Measurements from ENCODE around the gene KCNIP1. TPM values are rescaled to one million over a fixed set of nuclear protein-coding genes. Genes with fewer than 3 reads are reported as not detected.

The KCNIP1 gene
- total RNA-seq, 1 experiment from 2014 or later = not detected

- H3K9me3 ChIP-seq (ENCODE audit: control insufficient read depth, insufficient read depth, low read depth, low read length) = no peaks in the 10 kb centered on the region
- CTCF ChIA-PET = interaction anchor here (1.0 kb wide), 1 partner anchor 25 kb away, joined by 3 read pairs; no protein-coding TSS in a partner anchor
- in situ Hi-C loops (cut with HindIII; ENCODE audit: low pct_unique_long_range_greater_than_20kb, low sequenced_read_pairs) (no loop called here), intact Hi-C loops (cut with micrococcal nuclease; ENCODE audit: unreplicated experiment) (no loop called here)
- H3K4me1 ChIP-seq (ENCODE audit: control insufficient read depth, insufficient read depth, low read length) = 0 out of 2 replicates have a peak, but pooled peaks cover 2% of the 10 kb centered on the region
- H3K27ac ChIP-seq (ENCODE audit: low read length) = no peak overlapping the region
- H3K36me3 ChIP-seq (ENCODE audit: control insufficient read depth, insufficient read depth, low read length) = no peaks in the 10 kb centered on the region
- H3K27me3 ChIP-seq (ENCODE audit: control insufficient read depth, insufficient read depth, low read length) = peaks cover 32% of the 10 kb centered on the region
- no peak for DNase-seq (ENCODE audit: low read depth, low spot score)
- BruUV-seq (replicated peaks) = no TSS peak
- H3K4me3 ChIP-seq (ENCODE audit: low read depth in 2 of 2, low read length in 2 of 2) = no peak overlapping the region
- TF ChIP-seq, protein P1, sequence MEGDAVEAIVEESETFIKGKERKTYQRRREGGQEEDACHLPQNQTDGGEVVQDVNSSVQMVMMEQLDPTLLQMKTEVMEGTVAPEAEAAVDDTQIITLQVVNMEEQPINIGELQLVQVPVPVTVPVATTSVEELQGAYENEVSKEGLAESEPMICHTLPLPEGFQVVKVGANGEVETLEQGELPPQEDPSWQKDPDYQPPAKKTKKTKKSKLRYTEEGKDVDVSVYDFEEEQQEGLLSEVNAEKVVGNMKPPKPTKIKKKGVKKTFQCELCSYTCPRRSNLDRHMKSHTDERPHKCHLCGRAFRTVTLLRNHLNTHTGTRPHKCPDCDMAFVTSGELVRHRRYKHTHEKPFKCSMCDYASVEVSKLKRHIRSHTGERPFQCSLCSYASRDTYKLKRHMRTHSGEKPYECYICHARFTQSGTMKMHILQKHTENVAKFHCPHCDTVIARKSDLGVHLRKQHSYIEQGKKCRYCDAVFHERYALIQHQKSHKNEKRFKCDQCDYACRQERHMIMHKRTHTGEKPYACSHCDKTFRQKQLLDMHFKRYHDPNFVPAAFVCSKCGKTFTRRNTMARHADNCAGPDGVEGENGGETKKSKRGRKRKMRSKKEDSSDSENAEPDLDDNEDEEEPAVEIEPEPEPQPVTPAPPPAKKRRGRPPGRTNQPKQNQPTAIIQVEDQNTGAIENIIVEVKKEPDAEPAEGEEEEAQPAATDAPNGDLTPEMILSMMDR (IDR thresholded peaks at IDR 0.05) = no peak
- TF ChIP-seq TCF7L2 (IDR thresholded peaks at IDR 0.05; ENCODE audit: low read depth, low read length) = no peak
- TF ChIP-seq POLR2AphosphoS5 (IDR thresholded peaks at IDR 0.05; ENCODE audit: low read depth, low read length) = no peak
- no peak for TF ChIP-seq SIN3A (IDR thresholded peaks at IDR 0.05; ENCODE audit: borderline replicate concordance, insufficient read depth, low read depth, low read length)
- TF ChIP-seq, protein P2, sequence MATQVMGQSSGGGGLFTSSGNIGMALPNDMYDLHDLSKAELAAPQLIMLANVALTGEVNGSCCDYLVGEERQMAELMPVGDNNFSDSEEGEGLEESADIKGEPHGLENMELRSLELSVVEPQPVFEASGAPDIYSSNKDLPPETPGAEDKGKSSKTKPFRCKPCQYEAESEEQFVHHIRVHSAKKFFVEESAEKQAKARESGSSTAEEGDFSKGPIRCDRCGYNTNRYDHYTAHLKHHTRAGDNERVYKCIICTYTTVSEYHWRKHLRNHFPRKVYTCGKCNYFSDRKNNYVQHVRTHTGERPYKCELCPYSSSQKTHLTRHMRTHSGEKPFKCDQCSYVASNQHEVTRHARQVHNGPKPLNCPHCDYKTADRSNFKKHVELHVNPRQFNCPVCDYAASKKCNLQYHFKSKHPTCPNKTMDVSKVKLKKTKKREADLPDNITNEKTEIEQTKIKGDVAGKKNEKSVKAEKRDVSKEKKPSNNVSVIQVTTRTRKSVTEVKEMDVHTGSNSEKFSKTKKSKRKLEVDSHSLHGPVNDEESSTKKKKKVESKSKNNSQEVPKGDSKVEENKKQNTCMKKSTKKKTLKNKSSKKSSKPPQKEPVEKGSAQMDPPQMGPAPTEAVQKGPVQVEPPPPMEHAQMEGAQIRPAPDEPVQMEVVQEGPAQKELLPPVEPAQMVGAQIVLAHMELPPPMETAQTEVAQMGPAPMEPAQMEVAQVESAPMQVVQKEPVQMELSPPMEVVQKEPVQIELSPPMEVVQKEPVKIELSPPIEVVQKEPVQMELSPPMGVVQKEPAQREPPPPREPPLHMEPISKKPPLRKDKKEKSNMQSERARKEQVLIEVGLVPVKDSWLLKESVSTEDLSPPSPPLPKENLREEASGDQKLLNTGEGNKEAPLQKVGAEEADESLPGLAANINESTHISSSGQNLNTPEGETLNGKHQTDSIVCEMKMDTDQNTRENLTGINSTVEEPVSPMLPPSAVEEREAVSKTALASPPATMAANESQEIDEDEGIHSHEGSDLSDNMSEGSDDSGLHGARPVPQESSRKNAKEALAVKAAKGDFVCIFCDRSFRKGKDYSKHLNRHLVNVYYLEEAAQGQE (IDR thresholded peaks at IDR 0.05; ENCODE audit: insufficient read depth in 1 of 2, low read depth in 2 of 2, low read length in 1 of 2) = no peak
- ATAC-seq = peak; percentile 51; the same call in 1 of the 2 replicates
- POLR2A ChIA-PET = no interaction called here
These were observed 67.5 kb downstream of the KCNIP1 start for GRCh38 chr5:170571281-170571731.

DNA sequence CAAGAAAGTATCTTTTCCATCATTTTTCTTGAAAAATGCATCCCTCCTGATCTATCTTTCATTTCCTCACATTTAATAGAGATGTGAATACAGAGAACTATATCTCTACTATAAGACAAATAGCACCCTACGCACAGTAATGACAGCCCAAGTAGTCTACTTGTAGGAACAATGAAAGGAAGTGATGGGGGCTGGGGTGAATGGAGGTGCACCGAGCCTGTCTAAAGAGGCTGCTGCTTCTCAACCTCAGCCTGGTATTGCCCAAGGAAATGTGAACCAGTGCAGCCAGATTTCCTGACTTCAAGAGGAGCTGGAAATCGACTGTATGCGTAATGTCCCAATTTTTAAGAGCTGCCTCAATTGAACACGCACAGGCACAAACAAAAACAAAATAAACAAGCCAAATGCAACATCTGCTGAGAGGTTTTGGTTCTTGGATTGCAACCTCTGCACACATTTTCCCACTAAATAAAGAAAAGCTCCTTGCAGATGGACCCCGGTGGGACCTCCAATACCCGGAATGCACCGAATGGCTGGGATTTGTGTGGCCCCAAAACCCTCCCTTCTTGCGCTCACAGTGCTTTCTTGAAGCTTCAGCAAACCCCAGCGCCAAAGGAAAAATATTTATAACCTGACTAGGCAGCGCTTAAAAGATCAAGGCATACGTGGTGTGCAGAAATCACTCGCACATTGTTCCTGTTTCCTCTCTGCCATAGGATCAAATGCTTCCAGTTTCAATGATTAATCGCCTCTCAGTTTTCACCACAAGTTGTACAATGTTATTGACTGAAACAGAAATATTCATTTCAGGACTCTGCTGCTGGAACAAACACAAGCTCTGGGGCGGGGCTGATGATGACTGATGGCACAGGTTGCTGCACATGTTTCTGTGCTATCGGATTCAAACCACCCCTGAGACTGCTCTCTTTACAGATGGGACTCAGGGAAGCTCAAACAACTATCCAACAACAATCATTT lies 68.3 kb downstream of the KCNIP1 start:
- in situ Hi-C loops (cut with HindIII; ENCODE audit: low pct_unique_long_range_greater_than_20kb, low sequenced_read_pairs) (no loop called here), intact Hi-C loops (cut with micrococcal nuclease; ENCODE audit: unreplicated experiment) (no loop called here)
- Histone ChIP-seq H3K27ac (ENCODE audit: low read length) (no peak overlapping the region), H3K4me3 (ENCODE audit: low read depth in 2 of 2, low read length in 2 of 2) (no peak overlapping the region), H3K9me3 (ENCODE audit: control insufficient read depth, insufficient read depth, low read depth, low read length) (no peaks in the 10 kb centered on the region), H3K4me1 (ENCODE audit: control insufficient read depth, insufficient read depth, low read length) (0 out of 2 replicates have a peak, but pooled peaks cover 2% of the 10 kb centered on the region), H3K27me3 (ENCODE audit: control insufficient read depth, insufficient read depth, low read length) (peaks cover 32% of the 10 kb centered on the region), H3K36me3 (ENCODE audit: control insufficient read depth, insufficient read depth, low read length) (no peaks in the 10 kb centered on the region)
- no TSS peak for BruUV-seq (replicated peaks)
- TF ChIP-seq, protein P1 (IDR thresholded peaks at IDR 0.05) = no peak
- no peak for TF ChIP-seq TCF7L2 (IDR thresholded peaks at IDR 0.05; ENCODE audit: low read depth, low read length)
- TF ChIP-seq POLR2AphosphoS5 (IDR thresholded peaks at IDR 0.05; ENCODE audit: low read depth, low read length) = no peak
- TF ChIP-seq, protein P2 (IDR thresholded peaks at IDR 0.05; ENCODE audit: insufficient read depth in 1 of 2, low read depth in 2 of 2, low read length in 1 of 2) = no peak
- no peak for TF ChIP-seq SIN3A (IDR thresholded peaks at IDR 0.05; ENCODE audit: borderline replicate concordance, insufficient read depth, low read depth, low read length)
- DNase-seq (ENCODE audit: low read depth, low spot score) (no peak), ATAC-seq (no peak)
- ChIA-PET POLR2A (no interaction called here), CTCF (interaction anchor here (1.0 kb wide), 1 partner anchor 24 kb away, joined by 3 read pairs; no protein-coding TSS in a partner anchor)

All from Panc1 (cell line).